ENCODE data around the gene ITGA1. TPM values are rescaled to one million over a fixed set of nuclear protein-coding genes. Genes with fewer than 3 reads are reported as not detected.

ITGA1 gene
- total RNA-seq, 3 donors from 2014 or later: 2.1 to 6.3 (median 4.7) TPM

- Mint-ChIP-seq H3K36me3 (ENCODE audit: insufficient read depth) (no peaks in the 10 kb centered on the region), H3K27me3 (ENCODE audit: low read depth) (no peaks in the 10 kb centered on the region), H3K4me3 (no peak overlapping the region), H3K4me1 (ENCODE audit: low read depth) (no peaks in the 10 kb centered on the region), H3K9me3 (no peaks in the 10 kb centered on the region)
- ATAC-seq (no peak), DNase-seq (no peak)
Observed at GRCh38 chr5:52909192-52909591, 121.5 kb downstream of the ITGA1 start.

- no peaks in the 10 kb centered on the region for H3K27me3 Mint-ChIP-seq (ENCODE audit: low read depth)
- peaks cover 2% of the 10 kb centered on the region for H3K4me1 Mint-ChIP-seq (ENCODE audit: low read depth)
- DNase-seq: no peak
- H3K4me3 Mint-ChIP-seq: no peak overlapping the region
- no peak for ATAC-seq
- no peaks in the 10 kb centered on the region for H3K9me3 Mint-ChIP-seq
- H3K36me3 Mint-ChIP-seq (ENCODE audit: insufficient read depth): no peaks in the 10 kb centered on the region
Observed at GRCh38 chr5:52910071-52910470, 122.4 kb downstream of the ITGA1 start.

DNA sequence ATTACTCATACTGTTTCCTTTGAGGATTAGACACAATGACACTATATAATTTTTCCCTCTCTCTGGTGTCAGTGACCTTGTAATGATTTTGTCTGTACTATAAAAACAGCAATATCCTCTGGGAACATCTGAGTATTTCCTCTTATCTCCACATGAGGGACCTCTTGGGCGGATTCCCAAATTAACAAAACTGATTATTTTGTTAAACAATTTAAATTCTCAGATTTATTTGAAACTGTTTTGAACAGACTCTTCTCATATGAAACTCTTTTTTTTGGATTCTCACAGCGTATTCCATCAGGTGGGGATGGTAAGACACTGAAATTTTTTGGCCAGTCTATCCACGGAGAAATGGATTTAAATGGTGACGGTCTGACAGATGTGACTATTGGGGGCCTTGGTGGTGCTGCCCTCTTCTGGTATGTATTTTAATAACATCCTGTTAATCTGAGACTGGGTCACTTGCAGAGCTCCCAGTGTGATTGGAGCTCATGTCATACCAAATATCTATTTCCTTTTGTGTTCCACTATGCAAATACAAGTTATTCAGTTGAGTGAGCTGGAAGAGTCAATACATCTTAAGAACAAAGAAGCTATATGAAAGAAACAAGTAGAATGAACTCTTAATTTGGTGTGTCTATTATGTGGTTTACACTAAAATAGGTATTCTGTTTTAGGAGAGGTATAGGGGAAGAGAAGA, 127.6 kb downstream of the ITGA1 start:
- Mint-ChIP-seq H3K27me3 (ENCODE audit: low read depth) (no peaks in the 10 kb centered on the region), H3K4me3 (peak overlapping the region; percentile 47), H3K36me3 (ENCODE audit: insufficient read depth) (no peaks in the 10 kb centered on the region), H3K9me3 (no peaks in the 10 kb centered on the region), H3K4me1 (ENCODE audit: low read depth) (peaks cover 8% of the 10 kb centered on the region)
- ATAC-seq: peak; percentile 84 to 94
- peak; percentile 33 for DNase-seq

DNA sequence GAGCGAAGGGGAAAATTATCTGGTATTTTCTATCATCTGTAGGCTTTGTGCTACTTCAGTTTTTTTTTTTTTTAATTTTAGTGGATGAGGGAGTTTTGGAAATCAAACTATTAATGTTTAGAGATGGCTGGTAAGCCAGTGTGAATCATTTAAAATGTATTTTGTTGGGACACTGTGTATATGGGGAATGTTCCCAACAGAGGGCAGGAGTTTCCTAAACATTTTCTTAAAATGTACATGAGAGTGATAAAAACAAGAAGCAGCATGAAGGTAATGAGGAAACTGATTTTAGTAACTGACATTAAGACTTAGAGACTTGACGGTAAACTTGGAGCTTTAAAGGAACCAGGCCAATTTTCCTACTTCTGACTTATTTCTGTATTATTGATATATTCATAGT, 133.2 kb downstream of the ITGA1 start:
- no peaks in the 10 kb centered on the region for H3K4me1 Mint-ChIP-seq (ENCODE audit: low read depth)
- H3K36me3 Mint-ChIP-seq (ENCODE audit: insufficient read depth): no peaks in the 10 kb centered on the region
- H3K4me3 Mint-ChIP-seq: no peak overlapping the region
- ATAC-seq (no peak), DNase-seq (no peak)
- H3K9me3 Mint-ChIP-seq: no peaks in the 10 kb centered on the region
- H3K27me3 Mint-ChIP-seq (ENCODE audit: low read depth): peaks cover 2% of the 10 kb centered on the region

DNA sequence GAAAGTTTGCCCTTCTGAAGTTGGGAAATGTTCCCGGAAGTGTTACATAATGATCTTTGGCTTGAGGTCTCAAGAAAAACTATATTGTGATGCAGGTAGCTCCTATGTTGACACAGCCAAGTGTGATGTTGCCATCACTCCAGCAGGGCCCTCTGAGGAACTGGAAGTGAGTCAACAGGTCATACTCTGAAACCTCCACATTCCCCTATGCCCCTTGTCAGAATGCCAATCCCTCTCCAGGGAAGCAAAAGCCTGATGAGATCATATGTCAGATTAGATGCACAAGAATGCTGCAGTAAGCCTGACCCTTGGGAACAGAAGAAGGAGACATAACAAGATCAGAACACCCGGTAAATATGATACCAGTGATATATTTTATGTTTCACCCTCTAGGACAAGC, 134.7 kb downstream of the ITGA1 start:
- H3K4me1 Mint-ChIP-seq (ENCODE audit: low read depth): no peaks in the 10 kb centered on the region
- H3K9me3 Mint-ChIP-seq: no peaks in the 10 kb centered on the region
- DNase-seq (no peak), ATAC-seq (no peak)
- H3K4me3 Mint-ChIP-seq: no peak overlapping the region
- H3K27me3 Mint-ChIP-seq (ENCODE audit: low read depth): peaks cover 2% of the 10 kb centered on the region
- no peaks in the 10 kb centered on the region for H3K36me3 Mint-ChIP-seq (ENCODE audit: insufficient read depth)

- no peak overlapping the region for H3K4me3 Mint-ChIP-seq
- H3K4me1 Mint-ChIP-seq (ENCODE audit: low read depth): no peaks in the 10 kb centered on the region
- DNase-seq (no peak), ATAC-seq (no peak)
- peaks cover 2% of the 10 kb centered on the region for H3K27me3 Mint-ChIP-seq (ENCODE audit: low read depth)
- no peaks in the 10 kb centered on the region for H3K9me3 Mint-ChIP-seq
- H3K36me3 Mint-ChIP-seq (ENCODE audit: insufficient read depth): peaks cover 3% of the 10 kb centered on the region
Observed at GRCh38 chr5:52924456-52924855, 136.7 kb downstream of the ITGA1 start.

- Mint-ChIP-seq H3K4me3 (no peak overlapping the region), H3K36me3 (ENCODE audit: insufficient read depth) (peaks cover 3% of the 10 kb centered on the region), H3K9me3 (no peaks in the 10 kb centered on the region), H3K27me3 (ENCODE audit: low read depth) (peaks cover 2% of the 10 kb centered on the region), H3K4me1 (ENCODE audit: low read depth) (no peaks in the 10 kb centered on the region)
- DNase-seq (no peak), ATAC-seq (no peak)
Observed at GRCh38 chr5:52925001-52925400, 137.3 kb downstream of the ITGA1 start.

GRCh38 chr5:52928689-52929088, 141.0 kb downstream of the ITGA1 start:
- Mint-ChIP-seq H3K36me3 (ENCODE audit: insufficient read depth) (peaks cover 3% of the 10 kb centered on the region), H3K4me3 (no peak overlapping the region), H3K27me3 (ENCODE audit: low read depth) (no peaks in the 10 kb centered on the region), H3K9me3 (no peaks in the 10 kb centered on the region), H3K4me1 (ENCODE audit: low read depth) (no peaks in the 10 kb centered on the region)
- ATAC-seq (no peak), DNase-seq (no peak)

GRCh38 chr5:52938226-52938625, 150.5 kb downstream of the ITGA1 start:
- no peaks in the 10 kb centered on the region for H3K36me3 Mint-ChIP-seq (ENCODE audit: insufficient read depth)
- H3K27me3 Mint-ChIP-seq (ENCODE audit: low read depth): no peaks in the 10 kb centered on the region
- no peaks in the 10 kb centered on the region for H3K4me1 Mint-ChIP-seq (ENCODE audit: low read depth)
- H3K4me3 Mint-ChIP-seq: no peak overlapping the region
- no peaks in the 10 kb centered on the region for H3K9me3 Mint-ChIP-seq
- ATAC-seq: no peak
- DNase-seq: no peak

DNA sequence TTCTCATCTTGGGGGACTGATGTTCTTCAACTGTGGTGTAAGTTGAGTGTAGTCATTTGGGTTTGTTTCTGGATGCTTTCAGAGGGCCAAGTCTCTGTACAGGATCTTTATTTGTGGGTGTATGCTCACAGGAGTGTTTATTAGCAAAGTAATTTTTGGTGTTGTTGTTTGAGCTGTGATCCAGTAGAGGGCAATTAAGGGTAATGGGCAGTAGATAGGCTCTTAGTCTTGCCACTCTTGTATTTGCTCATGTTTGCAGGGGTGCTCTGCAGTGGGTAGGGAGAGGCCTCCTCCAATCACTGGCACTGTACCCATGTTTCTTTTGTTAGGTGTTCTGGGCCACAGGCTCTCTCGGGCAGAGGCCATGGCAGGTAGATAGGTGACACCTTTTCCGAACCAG, 155.6 kb downstream of the ITGA1 start:
- Mint-ChIP-seq H3K4me1 (ENCODE audit: low read depth) (peaks cover 11% of the 10 kb centered on the region), H3K9me3 (no peaks in the 10 kb centered on the region)

DNA sequence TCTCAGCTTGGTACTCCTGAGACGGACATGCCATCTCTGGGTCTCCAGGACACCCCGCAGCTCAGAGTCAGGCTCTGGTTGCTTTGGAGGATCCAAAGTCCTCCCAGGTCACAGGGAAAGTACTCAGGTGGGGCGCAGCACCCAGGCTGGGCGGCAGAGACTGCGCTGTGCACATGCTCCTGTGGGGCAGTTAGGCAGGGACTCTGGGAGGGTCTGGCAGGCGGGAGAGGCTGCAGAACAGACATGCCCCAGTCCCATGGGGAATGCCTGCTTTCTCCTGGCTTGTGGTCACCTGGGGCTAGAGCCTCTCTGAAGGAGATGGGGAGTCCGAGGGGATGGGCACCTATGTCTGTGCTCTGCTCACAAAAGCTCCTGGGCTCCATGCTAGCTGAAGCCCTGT, 156.1 kb downstream of the ITGA1 start:
- ATAC-seq (no peak), DNase-seq (no peak)
- no peaks in the 10 kb centered on the region for H3K27me3 Mint-ChIP-seq (ENCODE audit: low read depth)
- H3K4me3 Mint-ChIP-seq: no peak overlapping the region
- no peaks in the 10 kb centered on the region for H3K9me3 Mint-ChIP-seq
- no peaks in the 10 kb centered on the region for H3K36me3 Mint-ChIP-seq (ENCODE audit: insufficient read depth)
- peaks cover 15% of the 10 kb centered on the region for H3K4me1 Mint-ChIP-seq (ENCODE audit: low read depth)

More for the DNA sequence above, 155.6 kb downstream of the ITGA1 start:
- no peaks in the 10 kb centered on the region for H3K36me3 Mint-ChIP-seq (ENCODE audit: insufficient read depth)
- no peak for DNase-seq
- H3K27me3 Mint-ChIP-seq (ENCODE audit: low read depth): no peaks in the 10 kb centered on the region
- H3K4me3 Mint-ChIP-seq: no peak overlapping the region
- peak in 1 of 2 donors; percentile 38 for ATAC-seq

- DNase-seq: no peak
Observed at GRCh38 chr5:52945040-52945439, 157.3 kb downstream of the ITGA1 start.

DNA sequence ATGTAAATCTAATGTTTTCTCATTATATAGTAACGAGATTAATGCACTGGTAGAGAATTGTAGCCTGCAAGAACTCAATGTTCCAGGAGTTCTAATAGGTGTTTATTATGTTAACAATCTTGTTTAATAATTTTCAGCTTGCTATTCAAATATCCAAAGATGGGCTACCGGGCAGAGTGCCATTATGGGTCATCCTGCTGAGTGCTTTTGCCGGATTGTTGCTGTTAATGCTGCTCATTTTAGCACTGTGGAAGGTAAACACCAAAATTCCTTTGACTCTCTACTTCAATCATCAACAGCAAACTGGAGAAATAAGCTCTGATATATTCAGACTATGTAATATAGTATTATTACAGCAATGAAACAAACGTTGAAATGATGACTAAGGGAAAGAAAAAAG, 159.5 kb downstream of the ITGA1 start:
- Mint-ChIP-seq H3K36me3 (ENCODE audit: insufficient read depth) (no peaks in the 10 kb centered on the region), H3K9me3 (no peaks in the 10 kb centered on the region), H3K4me1 (ENCODE audit: low read depth) (peaks cover 15% of the 10 kb centered on the region), H3K4me3 (no peak overlapping the region), H3K27me3 (ENCODE audit: low read depth) (no peaks in the 10 kb centered on the region)
- no peak for ATAC-seq
- DNase-seq: no peak

More at GRCh38 chr5:52945040-52945439, 157.3 kb downstream of the ITGA1 start:
- H3K36me3 Mint-ChIP-seq (ENCODE audit: insufficient read depth): no peaks in the 10 kb centered on the region
- H3K4me3 Mint-ChIP-seq: peak overlapping the region; percentile 53
- peaks cover 15% of the 10 kb centered on the region for H3K4me1 Mint-ChIP-seq (ENCODE audit: low read depth)
- no peaks in the 10 kb centered on the region for H3K27me3 Mint-ChIP-seq (ENCODE audit: low read depth)
- no peaks in the 10 kb centered on the region for H3K9me3 Mint-ChIP-seq
- ATAC-seq: no peak

DNA sequence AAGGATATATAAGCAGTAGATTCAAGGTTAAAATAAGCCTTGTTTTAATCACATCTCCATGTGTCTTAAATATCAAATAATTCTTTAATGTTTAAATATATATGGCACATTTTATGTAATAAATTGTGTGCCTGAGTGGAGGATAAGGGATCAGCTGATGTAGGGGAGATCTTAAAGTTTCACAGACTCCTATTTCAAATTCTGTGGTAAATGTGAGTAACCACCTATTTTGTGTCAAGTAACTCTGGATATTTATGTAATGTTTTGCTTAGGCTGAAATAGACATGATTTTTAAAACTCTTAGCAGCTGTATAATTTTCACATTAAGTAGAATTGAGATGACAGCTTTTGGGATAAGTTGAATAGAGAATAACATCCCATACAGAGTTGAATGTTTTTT, 160.1 kb downstream of the ITGA1 start:
- no peak for DNase-seq
- no peak overlapping the region for H3K4me3 Mint-ChIP-seq
- no peaks in the 10 kb centered on the region for H3K9me3 Mint-ChIP-seq
- no peaks in the 10 kb centered on the region for H3K36me3 Mint-ChIP-seq (ENCODE audit: insufficient read depth)
- no peaks in the 10 kb centered on the region for H3K27me3 Mint-ChIP-seq (ENCODE audit: low read depth)
- H3K4me1 Mint-ChIP-seq (ENCODE audit: low read depth): peaks cover 15% of the 10 kb centered on the region
- ATAC-seq: no peak

- ATAC-seq (peak; percentile 85 to 95), DNase-seq (peak; percentile 38)
- H3K36me3 Mint-ChIP-seq (ENCODE audit: insufficient read depth): no peaks in the 10 kb centered on the region
- peaks cover 15% of the 10 kb centered on the region for H3K4me1 Mint-ChIP-seq (ENCODE audit: low read depth)
- no peaks in the 10 kb centered on the region for H3K9me3 Mint-ChIP-seq
- H3K27me3 Mint-ChIP-seq (ENCODE audit: low read depth): no peaks in the 10 kb centered on the region
- H3K4me3 Mint-ChIP-seq: no peak overlapping the region
Observed at GRCh38 chr5:52948418-52949076, 160.8 kb downstream of the ITGA1 start.
